LHCN-M2 (cell line): ENCODE measurements around the gene NECAB2. TPM values are rescaled to one million over a fixed set of nuclear protein-coding genes. Genes with fewer than 3 reads are reported as not detected.

Experiments
- DNase-seq: peaks from one replicate; pipeline ENCODE4 v3.0.0-alpha.2; 2012; ENCODE audit warnings: low read depth
- total RNA-seq: library from RNA; depleted of rRNA; stranded (reverse); fragments of >200 nt; gene quantifications from 2 replicates; pipeline ENCODE4 v1.2.3, GENCODE V29; 2014

Gene NECAB2
- total RNA-seq, 1 experiment from 2014 or later: not detected

- no peak for DNase-seq
Measured at GRCh38 chr16:84020353-84020752, 52.3 kb downstream of the NECAB2 start.

- DNase-seq: no peak
Measured at GRCh38 chr16:84021488-84021887, 53.4 kb downstream of the NECAB2 start.

GRCh38 chr16:84022644-84023043, 54.6 kb downstream of the NECAB2 start:
- DNase-seq: no peak

GRCh38 chr16:84024854-84025253, 56.8 kb downstream of the NECAB2 start:
- peak; percentile 50 for DNase-seq

GRCh38 chr16:84026606-84027005, 58.6 kb downstream of the NECAB2 start:
- no peak for DNase-seq

- DNase-seq: no peak
Measured at GRCh38 chr16:84027625-84028024, 59.6 kb downstream of the NECAB2 start.

- DNase-seq: no peak
Measured at GRCh38 chr16:84029297-84030047, 61.4 kb downstream of the NECAB2 start.

GRCh38 chr16:84031556-84031955, 63.5 kb downstream of the NECAB2 start:
- no peak for DNase-seq

- no peak for DNase-seq
Measured at GRCh38 chr16:84032458-84033178, 64.6 kb downstream of the NECAB2 start.

GRCh38 chr16:84033251-84034195, 65.5 kb downstream of the NECAB2 start:
- no peak for DNase-seq

GRCh38 chr16:84034516-84034915, 66.5 kb downstream of the NECAB2 start:
- DNase-seq: no peak

GRCh38 chr16:84036131-84036530, 68.1 kb downstream of the NECAB2 start:
- DNase-seq: no peak

GRCh38 chr16:84036982-84037425, 69.0 kb downstream of the NECAB2 start:
- DNase-seq: no peak

- DNase-seq: no peak
Measured at GRCh38 chr16:84038469-84038868, 70.4 kb downstream of the NECAB2 start.

GRCh38 chr16:84039696-84040095, 71.7 kb downstream of the NECAB2 start:
- DNase-seq: no peak

GRCh38 chr16:84040226-84040822, 72.3 kb downstream of the NECAB2 start:
- DNase-seq: no peak

GRCh38 chr16:84040823-84041820, 73.1 kb downstream of the NECAB2 start:
- peak; percentile 54 for DNase-seq

- no peak for DNase-seq
Measured at GRCh38 chr16:84041881-84042280, 73.8 kb downstream of the NECAB2 start.

- no peak for DNase-seq
Measured at GRCh38 chr16:84042308-84042878, 74.3 kb downstream of the NECAB2 start, which contains the start of gene SLC38A8. SLC38A8 (minus strand) TSS chr16:84042795; CDS start chr16:84042157, 638 bp downstream.
